Measurements from ENCODE around the gene RAB3D.

DNA sequence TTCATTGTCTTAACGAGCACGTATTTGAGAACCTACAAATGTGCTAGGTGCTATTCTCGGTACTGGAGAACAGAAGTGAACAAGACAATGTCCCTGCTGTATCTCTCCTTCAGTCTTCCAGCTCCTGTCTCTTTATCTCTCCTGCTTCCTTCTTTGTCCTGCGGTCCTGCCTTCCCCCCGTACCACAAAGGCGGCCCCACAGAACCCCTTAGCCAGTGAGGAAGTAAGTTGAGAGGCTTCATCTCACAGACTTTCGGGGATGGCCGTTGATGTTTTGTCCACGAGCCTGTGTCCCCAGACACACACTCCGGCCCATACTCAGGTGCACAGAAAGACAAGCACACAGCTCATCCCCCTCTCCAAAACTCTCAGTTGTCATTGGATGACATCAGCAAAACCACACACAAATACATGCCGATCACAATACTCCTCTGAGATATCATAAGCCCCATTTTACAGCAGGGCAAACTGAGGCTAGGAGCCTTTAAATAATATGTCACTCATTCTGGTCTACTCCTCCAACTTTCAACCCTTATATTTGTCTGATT lies 34.5 kb upstream of the RAB3D start:
- TF ChIP-seq, protein P1, sequence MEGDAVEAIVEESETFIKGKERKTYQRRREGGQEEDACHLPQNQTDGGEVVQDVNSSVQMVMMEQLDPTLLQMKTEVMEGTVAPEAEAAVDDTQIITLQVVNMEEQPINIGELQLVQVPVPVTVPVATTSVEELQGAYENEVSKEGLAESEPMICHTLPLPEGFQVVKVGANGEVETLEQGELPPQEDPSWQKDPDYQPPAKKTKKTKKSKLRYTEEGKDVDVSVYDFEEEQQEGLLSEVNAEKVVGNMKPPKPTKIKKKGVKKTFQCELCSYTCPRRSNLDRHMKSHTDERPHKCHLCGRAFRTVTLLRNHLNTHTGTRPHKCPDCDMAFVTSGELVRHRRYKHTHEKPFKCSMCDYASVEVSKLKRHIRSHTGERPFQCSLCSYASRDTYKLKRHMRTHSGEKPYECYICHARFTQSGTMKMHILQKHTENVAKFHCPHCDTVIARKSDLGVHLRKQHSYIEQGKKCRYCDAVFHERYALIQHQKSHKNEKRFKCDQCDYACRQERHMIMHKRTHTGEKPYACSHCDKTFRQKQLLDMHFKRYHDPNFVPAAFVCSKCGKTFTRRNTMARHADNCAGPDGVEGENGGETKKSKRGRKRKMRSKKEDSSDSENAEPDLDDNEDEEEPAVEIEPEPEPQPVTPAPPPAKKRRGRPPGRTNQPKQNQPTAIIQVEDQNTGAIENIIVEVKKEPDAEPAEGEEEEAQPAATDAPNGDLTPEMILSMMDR (IDR thresholded peaks at IDR 0.05), result no peak
- no peak for TF ChIP-seq POLR2A (IDR thresholded peaks at IDR 0.05)
